Ovary (tissue), 3 donors: ENCODE measurements around the gene NAA40.

Experiments used
- CTCF ChIP-seq, 3 donors: fragments of 450-650 bp in 2 of 3; fragments of 200-600 bp in 1 of 3; IDR thresholded peaks; one replicate each; pipeline versions ENCODE4 v1.5.1 to v1.8.0; 2016 to 2022; ENCODE audit warnings: antibody characterized with exemption in 3 of 3, mild to moderate bottlenecking in 1 of 3
- EP300 ChIP-seq: sonication (generic); formaldehyde crosslinking; IDR thresholded peaks from one replicate; pipeline ENCODE4 v1.6.1; 2017; ENCODE audit warnings: antibody characterized with exemption
- POLR2A ChIP-seq: fragments of 450-650 bp; IDR thresholded peaks from one replicate; pipeline ENCODE4 v1.6.1; 2017; ENCODE audit warnings: antibody characterized with exemption, mild to moderate bottlenecking, moderate library complexity
- donor health status: DM: no; HTN: no; CAD: no.

- no peak for TF ChIP-seq CTCF (IDR thresholded peaks at IDR 0.05)
- no peak for TF ChIP-seq POLR2A
- no peak for TF ChIP-seq EP300
Measured at GRCh38 chr11:63993993-63994392, 55.2 kb downstream of the NAA40 start.
